COLO829 (cell line): ENCODE data around the gene HAND1.

ENCODE experiments used
- DNase-seq: peaks from one replicate; pipeline ENCODE4 v3.0.0; 2012; ENCODE audit warnings: low spot score

The HAND1 gene

DNA sequence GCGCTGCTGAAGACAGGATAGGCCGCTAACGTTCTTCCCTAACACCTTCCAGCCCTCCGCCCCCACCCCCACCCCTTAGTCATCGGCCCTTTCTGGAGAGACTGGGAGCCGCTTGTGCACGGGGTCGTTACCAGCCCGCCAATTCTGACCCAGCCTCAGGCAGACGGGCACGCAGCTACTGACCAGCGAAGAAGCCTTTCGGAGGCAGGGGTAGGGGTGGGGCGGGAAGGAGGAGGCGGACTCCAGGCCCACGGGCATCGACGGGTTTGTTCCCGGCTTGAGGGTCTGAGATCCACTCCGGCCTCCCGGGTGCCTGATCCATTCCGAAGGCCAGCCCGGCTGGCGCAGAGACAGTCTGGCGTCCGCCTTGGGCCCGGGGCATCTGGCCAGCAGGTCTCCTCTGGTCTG is 729 bp upstream of the HAND1 start:
- no peak for DNase-seq

- no peak for DNase-seq
Measured at GRCh38 chr5:154477382-154478223, 424 bp downstream of the HAND1 start.

GRCh38 chr5:154476354-154477205 is 1.4 kb downstream of the HAND1 start:
- DNase-seq = no peak

- DNase-seq = no peak
Measured at GRCh38 chr5:154475591-154476353, 2.3 kb downstream of the HAND1 start.

DNA sequence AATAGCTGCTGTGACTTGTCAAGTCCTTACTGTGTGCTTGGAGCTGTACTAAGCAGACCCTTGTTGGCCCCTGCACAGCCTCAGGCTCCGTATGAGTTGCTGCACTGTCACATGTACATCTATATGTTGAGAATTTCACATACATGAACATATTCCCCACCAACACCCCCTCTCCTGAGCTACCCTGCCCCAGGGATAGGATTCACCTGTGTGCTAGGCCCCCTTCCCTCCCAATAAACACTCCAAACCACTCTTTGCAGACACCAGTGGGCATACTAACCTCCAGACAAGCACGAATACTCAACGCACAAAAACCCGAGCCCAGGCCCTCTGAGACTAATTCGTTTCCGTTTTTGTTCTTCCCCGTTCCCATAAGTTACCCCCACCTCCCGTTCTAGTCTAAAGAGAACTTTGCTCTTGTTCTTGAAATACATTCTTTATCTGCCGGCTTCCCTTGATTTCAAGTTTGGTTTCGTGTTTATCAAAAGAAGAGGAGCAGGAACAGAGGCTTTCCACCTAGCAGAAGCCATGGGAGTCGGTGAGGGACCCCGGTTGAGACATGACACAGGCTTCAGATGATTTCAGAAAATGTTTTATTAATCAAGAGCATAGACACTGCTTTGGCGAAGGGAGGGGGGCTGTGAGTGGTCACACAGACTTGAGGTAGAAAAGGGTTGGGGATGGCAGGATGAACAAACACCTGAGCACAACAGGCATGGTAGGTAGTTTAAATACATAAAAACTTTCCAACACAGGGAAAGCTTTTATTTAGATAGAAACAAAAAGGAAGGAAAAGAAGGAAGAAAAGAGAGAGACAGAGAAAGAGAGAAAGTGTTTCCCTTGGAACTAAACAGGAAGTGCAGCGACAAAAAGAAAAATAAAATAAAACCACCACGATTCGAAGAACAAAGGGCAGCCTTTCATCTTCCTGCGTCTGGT is 3.4 kb downstream of the HAND1 start:
- no peak for DNase-seq

- DNase-seq = no peak
Measured at GRCh38 chr5:154473581-154474283, 4.3 kb downstream of the HAND1 start.

DNA sequence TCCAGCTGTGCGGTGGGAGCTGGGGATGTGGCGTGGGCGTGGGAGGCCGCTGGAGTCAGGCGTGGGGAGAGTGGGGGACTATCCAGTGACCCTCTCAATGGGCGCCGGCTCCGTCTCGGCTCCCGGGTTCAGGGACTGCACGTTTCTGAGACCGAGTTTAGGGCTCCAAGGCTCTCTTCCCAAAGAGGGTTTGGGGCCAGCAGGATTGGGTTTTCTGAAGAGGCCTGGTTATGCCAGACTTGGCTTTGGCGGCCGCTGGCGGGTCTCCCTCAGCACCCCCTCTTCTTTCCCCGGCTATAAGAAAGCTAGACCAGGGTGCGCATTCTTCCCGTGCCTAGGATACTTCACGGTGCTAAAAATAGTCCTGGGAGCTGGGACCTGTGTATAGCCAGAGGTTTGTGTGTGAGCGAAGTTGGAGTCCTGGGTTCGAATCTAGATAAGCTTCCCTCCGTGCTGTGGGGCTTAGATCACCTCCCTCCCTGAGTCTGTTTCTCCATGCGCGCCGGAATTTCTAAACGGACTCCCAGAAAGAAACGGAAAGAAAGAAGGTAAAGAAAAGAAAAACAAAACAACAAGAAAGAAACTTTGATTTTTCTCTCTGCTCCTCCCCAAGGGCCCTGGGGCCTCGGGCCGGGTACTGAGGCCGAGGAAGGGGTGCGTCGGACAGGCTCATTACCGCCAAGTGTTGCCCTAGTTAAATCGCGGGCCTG is 5.0 kb downstream of the HAND1 start:
- no peak for DNase-seq

- DNase-seq = no peak
Measured at GRCh38 chr5:154470947-154471870, 6.8 kb downstream of the HAND1 start.

DNA sequence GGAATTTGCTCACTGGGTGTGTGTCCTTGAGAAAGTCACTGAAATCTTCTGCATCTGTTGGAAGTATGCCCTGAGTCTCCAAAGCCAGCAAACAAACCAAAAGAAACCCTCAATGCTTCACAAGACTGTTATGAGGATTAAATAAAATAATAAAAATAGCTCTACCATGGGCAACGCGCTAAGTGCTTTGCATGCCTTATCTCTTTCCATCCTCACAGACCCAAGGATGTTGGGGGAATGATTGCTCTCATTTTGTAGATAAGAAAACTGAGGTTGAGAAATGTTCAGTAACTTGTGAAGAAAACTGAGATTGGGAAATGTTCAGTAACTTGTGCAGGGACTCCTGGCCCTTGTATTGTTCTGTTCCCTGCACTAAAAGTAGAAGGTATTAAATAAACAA is 7.9 kb downstream of the HAND1 start:
- DNase-seq = no peak

DNA sequence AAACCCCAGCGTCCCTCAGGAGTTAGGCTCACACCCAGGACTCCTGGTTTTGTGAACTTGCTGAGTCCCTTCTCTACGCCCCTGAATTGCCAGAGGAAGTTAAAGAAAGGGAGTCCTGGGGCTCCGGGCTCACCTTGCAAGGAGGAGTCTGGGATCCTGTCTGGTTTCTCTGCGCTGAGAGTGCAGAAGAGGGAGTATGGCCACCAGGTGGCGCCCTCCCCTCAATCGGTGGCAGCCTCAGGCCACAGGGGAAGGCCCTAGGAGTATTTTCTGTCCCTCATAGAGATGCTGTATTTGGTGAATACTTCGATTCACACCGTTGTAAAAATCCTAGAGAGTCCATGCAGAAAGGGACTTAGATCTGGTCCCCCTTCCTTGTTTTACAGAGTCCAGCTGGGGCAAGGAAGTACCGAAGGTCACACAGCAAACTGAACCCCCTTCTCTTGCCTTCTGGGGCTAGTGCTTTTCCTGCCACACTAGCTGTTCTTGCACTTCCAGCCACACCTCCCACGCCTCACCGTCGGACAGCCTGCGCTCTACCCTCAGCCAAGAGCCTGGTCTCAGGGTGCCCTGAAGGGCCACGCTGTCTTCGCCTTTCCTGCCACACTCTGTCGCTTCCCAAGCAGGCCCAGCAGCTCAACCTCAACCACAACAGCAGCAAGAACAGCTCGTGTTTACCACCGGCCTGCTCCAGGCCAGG is 10.2 kb downstream of the HAND1 start:
- peak; percentile 79 for DNase-seq

DNA sequence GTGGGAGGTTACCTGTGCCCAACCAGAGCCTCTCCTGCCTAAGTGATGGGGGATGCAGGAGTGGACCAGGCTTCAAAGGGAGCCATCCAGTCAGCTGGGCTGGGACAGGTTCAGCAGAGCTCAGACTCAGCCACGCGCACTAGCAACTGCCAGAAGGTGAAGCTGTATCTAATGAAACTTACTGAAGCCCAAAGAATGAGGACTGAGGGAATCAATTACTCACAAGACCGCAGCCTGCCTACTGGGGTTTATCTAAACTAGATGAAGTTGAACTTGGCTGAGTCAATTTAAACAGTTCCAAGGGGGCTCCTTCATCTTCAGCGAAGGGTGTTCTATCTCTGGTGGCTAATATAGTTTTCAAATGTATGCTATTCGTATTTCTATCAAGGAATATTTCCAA is 11.4 kb downstream of the HAND1 start:
- no peak for DNase-seq

DNA sequence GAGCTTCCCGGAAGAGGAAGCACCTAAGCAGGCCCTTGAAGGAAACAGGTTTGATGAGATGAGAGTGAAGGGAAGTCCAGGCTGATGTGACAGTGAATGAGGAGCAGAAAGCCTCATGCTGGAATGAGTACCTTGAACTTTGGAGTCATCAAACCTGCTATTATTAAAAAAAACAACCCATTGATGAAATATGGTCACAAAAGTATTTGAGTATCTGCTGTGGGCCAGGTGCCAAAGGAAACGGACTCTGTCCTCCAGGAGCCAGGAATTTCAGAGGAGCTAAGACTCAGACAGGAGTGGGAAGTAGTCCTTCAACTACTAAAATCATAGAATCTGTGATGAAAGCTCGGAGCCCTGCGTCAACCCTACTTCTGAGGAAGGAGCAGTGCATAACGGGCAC is 11.9 kb downstream of the HAND1 start:
- no peak for DNase-seq

- DNase-seq = no peak
Measured at GRCh38 chr5:154465169-154465568, 12.9 kb downstream of the HAND1 start.

- DNase-seq = no peak
Measured at GRCh38 chr5:154464438-154464837, 13.6 kb downstream of the HAND1 start.

DNA sequence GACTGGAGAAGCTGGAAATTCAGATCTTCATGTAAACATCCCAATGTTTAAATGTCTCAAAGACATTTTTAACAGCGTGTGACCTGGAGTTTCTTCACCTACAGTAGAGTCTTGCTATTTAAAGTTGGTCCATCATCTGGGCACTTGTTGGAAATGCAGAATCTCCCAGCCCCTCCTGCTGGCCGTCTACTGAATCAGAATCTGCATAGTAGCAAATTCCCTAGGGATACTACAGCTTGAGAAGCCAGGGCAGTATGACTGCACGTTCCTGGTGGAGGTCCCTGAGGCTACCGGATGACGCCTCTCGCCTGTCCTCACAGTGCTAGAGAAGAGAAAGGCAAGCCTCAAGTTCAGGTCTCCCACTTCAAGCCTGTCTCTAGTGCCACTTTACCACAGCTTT is 16.5 kb downstream of the HAND1 start:
- no peak for DNase-seq

GRCh38 chr5:154460172-154460571 is 17.9 kb downstream of the HAND1 start:
- no peak for DNase-seq

DNA sequence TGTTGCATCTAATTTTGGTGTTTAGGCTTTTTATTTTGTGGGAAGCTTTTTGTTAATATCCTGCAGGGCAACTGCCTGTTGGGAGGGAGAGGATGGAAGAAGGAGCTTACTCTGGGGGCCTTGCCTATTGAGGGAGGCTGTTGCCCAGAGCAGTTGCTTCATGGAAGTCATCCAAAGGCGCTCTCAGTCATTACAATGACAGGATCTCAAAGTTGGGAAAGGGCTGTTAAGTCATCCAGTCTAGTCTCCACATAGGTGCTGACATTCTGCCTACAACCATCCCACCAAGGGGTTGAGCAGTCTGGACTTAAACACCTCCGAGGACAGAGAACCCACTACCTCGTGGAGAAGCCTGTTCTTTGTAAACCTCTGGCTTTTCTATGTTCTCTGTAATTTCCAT is 19.0 kb downstream of the HAND1 start:
- DNase-seq = no peak

- DNase-seq = no peak
Measured at GRCh38 chr5:154456540-154456939, 21.5 kb downstream of the HAND1 start.
